H4 (cell line): ENCODE data around the gene BGN. TPM values are rescaled to one million over a fixed set of nuclear protein-coding genes. Genes with fewer than 3 reads are reported as not detected.

ENCODE experiments used
- DNase-seq: peaks from one replicate; pipeline ENCODE4 v3.0.0-alpha.2; 2015; ENCODE audit warnings: low spot score
- total RNA-seq: library from RNA; depleted of rRNA; stranded (reverse); fragments of >200 nt; shearing (Covaris generic); gene quantifications from 2 replicates; pipeline ENCODE4 v1.2.3, GENCODE V29; 2014

Gene BGN
- total RNA-seq, 1 experiment from 2014 or later = not detected

GRCh38 chrX:153526801-153527200 is 32.0 kb downstream of the BGN start:
- DNase-seq = no peak

- no peak for DNase-seq
Measured at GRCh38 chrX:153527208-153527607, 32.4 kb downstream of the BGN start.

DNA sequence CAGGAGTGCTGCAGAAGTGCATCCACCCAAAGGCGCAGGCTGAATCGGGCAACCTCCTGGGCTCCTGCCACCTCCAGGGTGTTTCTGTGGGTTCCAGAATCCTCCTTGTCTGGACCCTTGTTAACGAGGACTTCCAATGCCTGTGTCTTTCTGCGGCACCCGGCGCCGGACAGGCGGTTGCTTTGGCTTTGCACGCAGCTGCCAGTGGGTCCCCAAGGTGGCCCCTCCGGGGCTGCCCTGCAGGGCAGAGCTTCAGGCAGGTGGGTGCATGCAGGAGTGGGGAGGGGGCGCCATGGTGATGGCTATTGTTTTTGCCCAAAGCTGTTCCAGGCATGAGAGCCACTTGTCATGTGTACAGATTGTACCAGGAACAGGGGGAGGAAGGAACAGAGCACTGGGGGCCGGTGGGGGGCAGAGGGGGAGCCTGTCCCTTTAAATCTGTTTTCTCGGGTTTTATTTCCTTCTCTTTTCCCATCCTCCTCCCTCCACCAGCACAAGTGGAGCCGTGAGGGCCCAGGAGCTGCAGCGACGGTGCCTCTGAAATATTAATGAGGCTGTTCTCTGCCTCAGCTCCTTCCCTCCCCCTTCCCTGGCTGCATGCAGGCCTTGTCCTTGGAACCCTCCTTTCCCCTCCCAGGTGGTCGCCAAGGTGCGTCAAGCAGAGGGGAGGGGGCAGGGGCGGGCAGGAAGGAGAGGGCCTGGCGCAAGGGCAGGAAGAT is 35.8 kb downstream of the BGN start:
- no peak for DNase-seq

GRCh38 chrX:153533091-153533490 is 38.3 kb downstream of the BGN start:
- no peak for DNase-seq

DNA sequence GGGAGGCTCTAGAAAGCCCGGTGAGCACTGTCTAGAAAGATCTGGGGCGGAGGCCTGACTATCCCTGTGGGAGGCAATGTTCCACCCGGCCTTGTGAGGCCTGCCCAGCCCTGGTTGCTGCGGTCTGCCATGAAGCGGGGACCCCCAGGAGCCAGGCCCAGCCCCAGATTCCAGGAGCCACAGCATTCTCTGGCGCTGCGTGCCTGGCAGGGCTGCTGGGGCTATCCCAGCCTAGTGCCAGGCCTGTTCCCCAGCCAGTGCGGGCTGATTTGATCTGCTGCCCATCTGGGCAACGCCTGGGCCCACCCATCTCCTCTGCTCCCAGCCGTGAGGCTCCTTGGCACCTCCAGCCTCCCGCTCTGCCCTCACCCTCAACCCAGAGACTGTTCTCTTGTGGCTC is 42.3 kb downstream of the BGN start:
- no peak for DNase-seq

DNA sequence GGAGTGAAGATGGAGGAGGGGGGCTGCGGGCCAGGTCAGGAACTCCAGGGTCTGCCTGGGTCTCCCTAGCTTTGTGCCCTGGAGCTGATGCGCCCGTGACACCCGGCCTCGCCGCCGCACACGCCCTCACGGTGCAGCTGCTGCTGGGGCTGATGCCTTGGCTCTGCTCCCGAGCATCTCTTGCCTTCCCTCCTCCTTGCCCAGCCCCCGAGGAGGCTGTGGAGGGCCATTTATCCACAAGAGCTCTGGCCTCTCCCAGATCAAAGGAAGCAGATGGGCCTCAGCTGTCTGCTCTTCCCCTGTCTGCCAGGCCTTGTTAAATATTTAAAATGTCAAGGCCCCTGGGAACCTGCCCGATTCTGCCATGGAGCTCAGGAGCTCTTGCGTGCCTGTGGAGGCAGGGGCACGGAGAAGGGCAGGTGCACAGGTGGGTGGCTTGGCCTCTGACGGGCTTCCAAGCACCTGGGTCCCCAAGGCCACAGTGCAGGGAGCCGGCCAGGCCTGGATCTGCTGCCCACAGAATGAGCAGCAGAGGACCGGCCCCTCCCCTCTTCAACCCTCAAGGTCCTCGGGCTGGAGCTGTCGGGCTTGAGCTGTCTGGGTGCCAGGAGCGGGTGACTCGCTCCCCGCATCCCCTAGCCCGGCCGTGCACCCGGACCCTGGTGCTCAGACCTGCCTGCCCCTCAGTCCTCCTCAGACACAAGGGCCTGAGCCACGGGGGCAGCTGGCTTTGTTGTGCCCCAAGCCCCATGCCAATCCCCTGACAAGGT is 42.9 kb downstream of the BGN start:
- no peak for DNase-seq

DNA sequence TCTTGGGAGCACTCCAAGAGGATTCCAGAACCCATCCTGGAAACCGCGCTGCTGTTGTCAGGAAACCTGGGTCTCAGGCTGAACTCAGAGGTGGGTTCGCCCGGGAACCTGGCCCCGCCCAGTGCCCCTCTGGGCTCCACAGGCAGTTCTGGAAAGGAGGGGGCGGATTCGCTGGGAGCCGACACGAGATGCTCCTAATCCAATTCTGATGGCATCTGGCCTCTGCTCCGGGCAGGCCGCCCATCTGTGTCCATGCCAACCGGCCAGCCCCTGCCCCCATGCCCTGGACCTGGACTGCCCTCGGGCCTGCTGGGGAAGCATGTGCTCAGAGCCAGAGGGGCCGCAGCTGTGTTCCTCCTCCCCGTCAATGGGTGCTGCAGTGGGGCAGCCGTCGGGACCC is 43.6 kb downstream of the BGN start:
- no peak for DNase-seq

- peak; percentile 56 for DNase-seq
Measured at GRCh38 chrX:153539171-153539978, 44.6 kb downstream of the BGN start.

DNA sequence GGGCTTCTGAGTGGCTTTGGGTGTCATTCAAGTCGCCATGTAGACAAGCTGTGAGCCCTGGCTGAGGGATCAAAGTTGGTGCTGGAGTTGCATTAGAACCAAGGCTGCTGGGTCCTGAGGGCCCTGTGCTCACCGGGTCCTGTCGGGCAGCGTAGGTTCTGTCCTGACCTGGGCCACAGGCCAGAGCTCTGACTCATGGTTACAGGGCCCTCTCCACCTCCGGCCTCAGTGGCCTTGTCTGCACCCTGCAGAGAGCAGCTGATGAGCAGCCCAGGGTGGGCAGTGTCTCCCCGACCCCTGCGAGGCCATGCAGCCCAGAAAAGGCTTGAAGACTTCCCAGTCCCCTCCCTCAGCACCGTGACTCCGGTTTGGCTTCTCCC is 45.2 kb downstream of the BGN start:
- no peak for DNase-seq

- DNase-seq = no peak
Measured at GRCh38 chrX:153544727-153545126, 49.9 kb downstream of the BGN start.

GRCh38 chrX:153546386-153546785 is 51.6 kb downstream of the BGN start:
- DNase-seq = no peak

DNA sequence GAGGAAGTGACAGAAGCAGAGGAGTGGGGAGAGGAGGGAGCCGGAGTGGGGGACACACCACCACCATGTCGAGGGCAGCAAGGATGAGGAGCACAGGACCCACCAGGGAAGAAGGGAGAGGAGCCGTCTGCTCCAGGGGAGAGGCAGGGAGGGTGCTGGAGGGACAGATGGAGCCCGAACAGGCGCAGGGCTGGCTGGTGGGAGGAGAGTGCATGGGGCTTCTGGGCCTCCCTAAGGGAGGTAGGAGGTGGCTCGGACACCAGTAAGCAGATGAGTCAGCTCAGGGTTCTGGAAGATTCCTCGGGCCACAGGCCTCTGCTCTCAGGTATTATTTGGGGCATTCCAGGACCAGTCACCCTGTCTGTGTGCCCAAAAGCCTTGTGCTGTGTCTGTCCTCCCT is 52.4 kb downstream of the BGN start:
- DNase-seq = no peak

DNA sequence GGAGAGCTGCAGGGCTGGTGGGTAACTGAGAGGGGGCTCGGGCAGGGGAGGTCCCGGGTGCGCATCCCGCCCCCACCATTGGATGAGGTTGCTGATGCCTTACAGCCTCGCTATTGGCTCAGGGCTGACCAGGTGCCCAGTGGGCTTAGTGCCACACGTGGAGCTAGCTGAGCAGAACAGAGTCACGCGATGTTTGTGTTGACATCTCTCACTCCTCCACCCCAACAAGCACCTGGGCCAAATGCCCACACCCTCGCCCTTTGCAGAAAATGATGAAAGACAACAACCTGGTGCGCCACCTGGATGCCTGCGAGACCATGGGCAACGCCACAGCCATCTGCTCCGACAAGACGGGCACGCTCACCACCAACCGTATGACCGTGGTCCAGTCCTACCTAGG is 54.5 kb downstream of the BGN start:
- no peak for DNase-seq

GRCh38 chrX:153549807-153550206 is 55.0 kb downstream of the BGN start:
- DNase-seq = no peak

DNA sequence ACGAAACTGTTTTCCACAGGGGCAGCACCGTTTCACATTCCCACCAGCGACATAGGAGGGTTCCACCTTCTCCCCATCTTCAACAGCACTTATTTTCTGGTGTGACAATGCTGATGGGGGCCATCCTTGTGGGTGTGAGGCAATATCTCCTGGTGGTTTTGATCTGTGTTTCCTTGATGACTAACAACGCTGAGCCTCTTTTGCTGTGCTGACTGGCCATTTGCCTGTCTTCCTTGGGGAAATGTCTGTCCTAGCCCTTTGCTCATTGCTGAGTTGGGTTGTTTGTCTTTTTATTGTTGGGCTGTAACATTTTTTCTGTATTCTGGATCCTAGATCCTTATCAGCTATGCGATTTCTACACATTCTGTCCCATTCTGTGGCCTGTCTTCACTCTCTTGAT is 56.4 kb downstream of the BGN start:
- no peak for DNase-seq

GRCh38 chrX:153554519-153555167 is 59.9 kb downstream of the BGN start:
- peak; percentile 32 for DNase-seq

GRCh38 chrX:153556767-153557166 is 62.0 kb downstream of the BGN start:
- no peak for DNase-seq

DNA sequence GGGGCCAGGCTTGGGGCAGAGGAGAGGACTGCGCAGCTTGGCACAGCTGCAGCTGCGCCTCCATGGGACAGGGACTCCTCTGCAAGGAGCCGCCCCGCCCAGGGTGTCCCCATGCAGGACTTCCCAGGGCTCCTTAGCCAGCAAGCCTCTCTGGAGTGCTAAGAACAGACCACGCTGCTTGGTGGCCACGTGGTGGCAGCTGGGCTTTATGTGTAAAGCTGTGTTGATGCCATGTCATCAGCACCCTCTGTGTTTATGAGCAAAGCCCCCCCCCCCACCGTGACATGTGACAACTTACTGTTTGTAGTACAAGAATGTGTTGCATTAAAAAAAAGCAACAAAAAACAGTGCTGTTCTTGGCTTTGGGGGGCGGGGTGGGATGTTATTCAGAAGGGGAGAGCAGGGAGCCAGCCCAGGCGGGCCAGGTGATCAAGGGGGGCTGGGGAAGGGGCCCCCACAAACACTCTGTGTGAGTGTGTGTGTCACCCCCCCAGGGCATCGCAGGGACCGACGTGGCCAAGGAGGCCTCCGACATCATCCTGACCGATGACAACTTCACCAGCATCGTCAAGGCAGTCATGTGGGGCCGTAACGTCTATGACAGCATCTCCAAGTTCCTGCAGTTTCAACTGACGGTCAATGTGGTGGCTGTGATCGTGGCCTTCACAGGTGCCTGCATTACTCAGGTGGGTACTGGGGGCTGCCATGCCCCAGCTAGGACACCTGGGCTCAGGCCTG is 63.0 kb downstream of the BGN start:
- peak; percentile 10 for DNase-seq
